Astrocyte of the spinal cord (primary cell): ENCODE data around the gene TENM4.

Experiments used
- DNase-seq: peaks from one replicate; pipeline ENCODE4 v3.0.0; 2011; ENCODE audit warnings: low read depth, low spot score
- H3K4me3 ChIP-seq: 2 replicates; pipeline ENCODE4 v1.5.1; 2011; ENCODE audit warnings: low read depth, mild to moderate bottlenecking, low read length, moderate library complexity
- in situ Hi-C: cut with HindIII; loops from 2 replicates; pipeline ENCODE4 v1.10.0; 2017; ENCODE audit warnings: low sequenced_read_pairs
- TF ChIP-seq, protein P1 (sequence below): IDR thresholded peaks from 2 replicates; pipeline ENCODE4 v1.5.1; 2012; ENCODE audit warnings: low read depth, mild to moderate bottlenecking, low read length, inconsistent platforms

Gene TENM4

DNA sequence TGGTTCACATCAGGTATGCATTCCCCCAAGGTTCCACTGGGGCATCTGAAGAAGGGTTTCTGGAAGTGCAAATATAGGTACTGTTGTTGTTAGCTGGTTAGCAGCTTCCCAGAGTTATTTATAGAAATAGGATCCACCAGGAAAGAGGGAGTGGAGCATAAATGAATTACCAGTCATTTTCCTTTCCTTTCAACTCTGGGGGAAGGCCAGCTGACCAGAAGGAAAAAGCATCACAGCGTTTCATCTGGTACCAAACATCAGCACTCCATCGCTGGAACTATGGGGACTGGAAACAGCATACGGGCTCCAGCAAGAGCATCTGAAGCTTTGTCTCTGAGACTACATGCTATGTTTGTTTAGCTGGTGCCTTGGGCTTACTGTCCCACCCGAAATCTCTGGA is 487.9 kb downstream of the TENM4 start:
- no peak overlapping the region for H3K4me3 ChIP-seq
- no peak for DNase-seq
- in situ Hi-C loops = no loop called here
- TF ChIP-seq, protein P1, sequence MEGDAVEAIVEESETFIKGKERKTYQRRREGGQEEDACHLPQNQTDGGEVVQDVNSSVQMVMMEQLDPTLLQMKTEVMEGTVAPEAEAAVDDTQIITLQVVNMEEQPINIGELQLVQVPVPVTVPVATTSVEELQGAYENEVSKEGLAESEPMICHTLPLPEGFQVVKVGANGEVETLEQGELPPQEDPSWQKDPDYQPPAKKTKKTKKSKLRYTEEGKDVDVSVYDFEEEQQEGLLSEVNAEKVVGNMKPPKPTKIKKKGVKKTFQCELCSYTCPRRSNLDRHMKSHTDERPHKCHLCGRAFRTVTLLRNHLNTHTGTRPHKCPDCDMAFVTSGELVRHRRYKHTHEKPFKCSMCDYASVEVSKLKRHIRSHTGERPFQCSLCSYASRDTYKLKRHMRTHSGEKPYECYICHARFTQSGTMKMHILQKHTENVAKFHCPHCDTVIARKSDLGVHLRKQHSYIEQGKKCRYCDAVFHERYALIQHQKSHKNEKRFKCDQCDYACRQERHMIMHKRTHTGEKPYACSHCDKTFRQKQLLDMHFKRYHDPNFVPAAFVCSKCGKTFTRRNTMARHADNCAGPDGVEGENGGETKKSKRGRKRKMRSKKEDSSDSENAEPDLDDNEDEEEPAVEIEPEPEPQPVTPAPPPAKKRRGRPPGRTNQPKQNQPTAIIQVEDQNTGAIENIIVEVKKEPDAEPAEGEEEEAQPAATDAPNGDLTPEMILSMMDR = no peak

DNA sequence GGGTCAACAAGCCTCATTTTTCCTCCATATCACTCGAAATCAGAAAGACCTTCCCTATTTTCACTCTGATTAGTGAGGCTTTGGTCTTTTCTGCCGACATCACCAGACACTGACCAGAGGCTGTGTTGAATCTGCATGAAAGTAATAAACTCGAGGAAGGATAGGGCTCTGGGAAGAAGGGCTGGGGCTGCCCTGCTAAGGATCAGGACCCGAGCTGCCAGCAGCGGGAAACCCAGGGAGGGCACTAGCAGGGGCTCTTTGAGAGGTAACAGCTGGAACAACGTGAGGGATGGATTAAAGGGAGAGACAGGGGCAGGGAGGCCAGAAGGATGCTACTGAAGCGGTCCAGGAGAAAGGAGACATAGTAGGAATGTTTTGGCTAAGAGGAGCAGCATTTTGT is 488.7 kb downstream of the TENM4 start:
- no peak overlapping the region for H3K4me3 ChIP-seq
- TF ChIP-seq, protein P1 = no peak
- no peak for DNase-seq
- in situ Hi-C loops = no loop called here

DNA sequence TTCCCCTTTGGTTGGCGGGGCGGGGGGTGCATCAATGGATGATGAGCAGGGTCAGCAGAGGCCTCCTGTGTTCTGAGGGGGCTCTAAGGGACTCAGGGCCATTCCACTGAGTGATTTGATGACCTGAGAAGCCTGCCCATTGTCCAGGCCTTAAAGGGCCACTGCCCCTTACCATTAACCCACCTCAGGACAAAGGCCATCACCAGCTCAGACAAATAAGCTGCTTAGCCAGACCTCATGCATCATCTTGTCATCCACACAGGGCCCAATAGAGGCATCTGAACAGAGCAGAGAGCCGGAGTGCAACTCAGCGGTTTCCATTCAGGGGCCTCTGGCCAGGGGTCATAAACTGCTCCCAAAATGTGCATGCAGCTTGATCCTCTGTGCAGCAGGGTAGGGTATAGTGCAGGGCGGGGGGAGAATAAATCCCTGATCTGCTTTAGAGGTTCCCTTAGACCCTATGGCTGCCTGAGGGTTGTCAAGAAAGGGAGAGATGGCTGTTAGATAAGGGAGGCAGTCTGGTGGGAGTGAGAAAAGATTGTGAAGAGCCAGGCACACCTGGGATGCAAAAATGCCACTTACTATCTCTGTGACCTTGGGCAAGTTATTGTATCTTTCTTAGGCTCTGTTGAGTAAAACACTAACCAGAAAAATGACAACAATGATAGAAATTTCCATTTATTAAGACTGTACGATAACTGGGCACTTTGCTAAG is 490.7 kb downstream of the TENM4 start:
- no peak overlapping the region for H3K4me3 ChIP-seq
- TF ChIP-seq, protein P1 = no peak
- in situ Hi-C loops = no loop called here
- DNase-seq = no peak

DNA sequence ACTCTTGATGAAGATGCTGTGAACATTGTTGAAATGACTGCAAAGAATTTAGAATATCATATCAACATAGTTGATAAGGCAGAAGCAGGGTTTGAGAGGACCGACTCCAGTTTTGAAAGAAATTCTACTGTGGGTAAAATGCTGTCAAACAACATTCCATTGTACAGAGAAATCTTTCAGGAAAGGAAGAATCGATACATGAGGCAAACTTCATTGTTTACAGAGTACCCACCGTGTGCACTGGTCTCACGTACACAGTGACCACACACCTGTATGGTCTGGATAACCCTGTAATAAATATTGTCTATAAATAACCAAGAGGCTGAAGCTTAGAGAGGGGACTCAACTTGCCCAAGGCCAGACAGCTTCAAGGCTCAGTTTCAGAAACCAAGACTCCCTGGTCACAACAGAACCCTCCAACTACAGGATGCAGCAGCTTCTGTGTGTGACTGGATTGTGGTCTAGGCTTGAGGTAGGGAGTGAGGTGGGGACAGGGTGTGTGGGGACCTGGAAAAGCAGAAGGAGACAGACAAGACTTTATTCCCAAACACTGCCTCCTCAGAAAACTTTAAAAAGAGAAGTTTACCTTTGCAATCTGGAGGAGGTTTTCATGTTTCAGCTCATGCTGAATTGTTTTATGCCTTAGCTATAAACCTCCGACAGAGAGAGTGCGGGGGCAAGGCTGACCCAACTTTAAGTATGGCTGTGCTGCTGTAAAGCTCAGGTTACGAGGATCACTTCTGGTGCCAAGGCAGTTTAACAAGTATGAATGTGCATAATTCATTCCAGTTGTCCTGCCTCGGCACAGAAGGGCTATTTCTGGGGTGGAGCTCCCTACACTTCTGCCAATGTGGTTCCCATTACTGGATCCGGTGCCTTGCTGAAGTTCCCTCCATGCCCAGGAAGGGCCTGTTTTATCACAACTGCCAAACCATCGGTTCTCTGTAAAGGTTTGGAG is 493.6 kb downstream of the TENM4 start:
- TF ChIP-seq, protein P1 = no peak
- no peak for DNase-seq
- H3K4me3 ChIP-seq = no peak overlapping the region
- in situ Hi-C loops = no loop called here

DNA sequence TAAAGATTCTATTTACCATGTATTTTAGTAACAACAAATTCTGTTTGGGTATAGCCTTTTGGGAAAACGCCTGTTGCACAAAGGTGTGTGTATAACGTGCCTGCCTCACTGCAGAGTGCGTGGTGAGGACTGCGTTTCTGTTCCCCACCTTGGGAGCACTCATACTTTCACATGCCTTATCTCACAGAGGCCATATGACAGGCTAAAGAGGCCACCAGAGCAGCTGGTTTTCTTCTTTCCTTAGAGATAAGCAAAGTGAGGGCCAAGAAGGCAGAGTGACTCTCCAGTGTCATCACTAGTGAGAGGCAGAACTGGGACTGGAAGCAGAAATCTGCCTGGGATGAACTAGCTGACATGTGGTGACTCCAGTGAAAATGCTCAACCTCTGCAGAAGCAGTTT is 497.0 kb downstream of the TENM4 start:
- TF ChIP-seq, protein P1 = no peak
- H3K4me3 ChIP-seq = no peak overlapping the region
- in situ Hi-C loops = no loop called here
- DNase-seq = no peak

DNA sequence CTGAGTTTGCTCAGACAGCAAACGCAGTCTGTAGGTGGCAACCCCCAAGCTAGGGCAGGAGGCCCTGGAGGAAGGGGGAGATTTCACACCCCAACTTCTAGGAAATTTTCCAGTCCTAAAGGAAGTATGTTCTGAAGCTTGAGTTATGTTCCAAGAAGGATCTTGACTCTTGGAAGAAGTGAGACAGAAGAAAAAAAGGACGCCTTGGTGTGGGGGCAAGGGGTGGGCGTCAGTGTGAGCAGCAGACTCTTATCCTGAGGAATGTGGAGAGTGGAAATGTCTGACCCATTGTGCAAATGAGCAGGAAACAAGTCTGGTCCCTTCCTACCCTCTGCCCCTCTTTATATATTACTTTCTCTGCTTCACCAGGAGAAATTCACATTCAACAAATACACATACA is 497.7 kb downstream of the TENM4 start:
- TF ChIP-seq, protein P1 = no peak
- in situ Hi-C loops = no loop called here
- no peak overlapping the region for H3K4me3 ChIP-seq
- no peak for DNase-seq
